Effector memory CD4-positive, alpha-beta T cell (primary cell): ENCODE data around the gene BDH1.

Experiments
- DNase-seq, 3 donors: peaks; one replicate each; pipeline ENCODE4 v3.0.0-alpha.2; 2020
- H3K27ac ChIP-seq: 2 replicates; pipeline ENCODE4 v1.7.0; 2013; ENCODE audit warnings: mild to moderate bottlenecking, low read length, moderate library complexity; ENCODE audit not compliant: insufficient read depth, poor library complexity, severe bottlenecking
- H3K27me3 ChIP-seq: replicated peaks from 2 replicates; pipeline ENCODE4 v1.7.0; 2013; ENCODE audit warnings: mild to moderate bottlenecking, low read length; ENCODE audit not compliant: insufficient read depth, control insufficient read depth, poor library complexity, severe bottlenecking
- H3K36me3 ChIP-seq: 2 replicates; pipeline ENCODE4 v1.7.0; 2013; ENCODE audit warnings: mild to moderate bottlenecking, low read length, moderate library complexity; ENCODE audit not compliant: control insufficient read depth, insufficient read depth
- H3K4me1 ChIP-seq: 2 replicates; pipeline ENCODE4 v1.7.0; 2013; ENCODE audit warnings: low read length, mild to moderate bottlenecking; ENCODE audit not compliant: control insufficient read depth, insufficient read depth, poor library complexity, severe bottlenecking
- H3K4me3 ChIP-seq: 2 replicates; pipeline ENCODE4 v1.7.0; 2013; ENCODE audit warnings: low read length, low read depth, mild to moderate bottlenecking; ENCODE audit not compliant: insufficient read depth, poor library complexity, severe bottlenecking
- H3K9me3 ChIP-seq: 2 replicates; pipeline ENCODE4 v1.7.0; 2013; ENCODE audit warnings: mild to moderate bottlenecking, low read length, moderate library complexity; ENCODE audit not compliant: control insufficient read depth

BDH1 gene

GRCh38 chr3:197514786-197515355 is 40.9 kb downstream of the BDH1 start:
- Histone ChIP-seq H3K9me3 (no peaks in the 10 kb centered on the region), H3K36me3 (peaks cover 18% of the 10 kb centered on the region), H3K4me3 (no peak overlapping the region), H3K4me1 (peaks cover 5% of the 10 kb centered on the region), H3K27me3 (no peaks in the 10 kb centered on the region), H3K27ac (no peak overlapping the region)
- no peak for DNase-seq

DNA sequence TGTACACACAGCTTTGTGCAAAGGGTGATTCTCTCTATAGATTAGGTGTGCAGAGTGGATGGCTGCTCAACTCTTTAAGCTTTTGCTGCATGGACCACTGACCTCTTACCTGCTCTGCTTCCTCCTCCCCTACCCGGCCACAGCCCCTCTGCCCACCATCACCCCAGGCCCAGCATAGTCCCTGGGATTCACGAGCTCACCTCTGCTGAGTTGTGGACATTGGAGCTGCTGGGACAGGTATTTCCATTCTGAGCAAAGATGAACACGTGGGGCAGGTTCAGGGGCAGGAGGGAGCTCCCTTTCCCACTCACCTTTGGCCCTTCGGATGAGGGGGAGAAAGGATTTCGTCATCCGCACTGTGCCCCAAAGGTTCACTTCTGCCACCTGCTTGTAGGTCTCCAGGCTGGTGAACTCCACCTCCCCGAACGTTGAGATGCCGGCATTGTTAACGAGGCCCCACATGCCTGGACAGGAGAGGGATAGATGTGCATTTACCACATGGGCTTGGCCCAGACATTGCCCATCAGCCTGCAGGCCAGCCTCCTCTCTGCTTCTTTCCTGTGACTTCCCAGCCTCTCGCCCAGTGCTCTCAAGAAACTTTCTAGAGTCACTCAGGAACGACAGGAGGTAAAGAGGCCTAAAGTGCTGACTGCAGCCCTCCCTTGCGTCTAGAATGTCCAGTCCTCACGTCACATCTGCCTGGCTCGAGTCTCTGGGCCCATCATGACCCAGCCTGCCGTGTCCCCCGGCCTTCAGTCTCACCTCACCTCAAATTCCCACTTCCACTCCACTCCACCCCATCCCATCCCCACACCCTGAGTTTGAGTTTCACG is 41.6 kb downstream of the BDH1 start:
- Histone ChIP-seq H3K4me3 (no peak overlapping the region), H3K9me3 (no peaks in the 10 kb centered on the region), H3K27me3 (no peaks in the 10 kb centered on the region), H3K27ac (no peak overlapping the region), H3K36me3 (peaks cover 18% of the 10 kb centered on the region), H3K4me1 (peaks cover 7% of the 10 kb centered on the region)
- DNase-seq, result no peak

GRCh38 chr3:197512691-197513571 is 42.8 kb downstream of the BDH1 start:
- DNase-seq, result no peak
- Histone ChIP-seq H3K9me3 (no peaks in the 10 kb centered on the region), H3K36me3 (peaks cover 18% of the 10 kb centered on the region), H3K27me3 (no peaks in the 10 kb centered on the region), H3K4me3 (no peak overlapping the region), H3K27ac (no peak overlapping the region), H3K4me1 (peaks cover 7% of the 10 kb centered on the region)

DNA sequence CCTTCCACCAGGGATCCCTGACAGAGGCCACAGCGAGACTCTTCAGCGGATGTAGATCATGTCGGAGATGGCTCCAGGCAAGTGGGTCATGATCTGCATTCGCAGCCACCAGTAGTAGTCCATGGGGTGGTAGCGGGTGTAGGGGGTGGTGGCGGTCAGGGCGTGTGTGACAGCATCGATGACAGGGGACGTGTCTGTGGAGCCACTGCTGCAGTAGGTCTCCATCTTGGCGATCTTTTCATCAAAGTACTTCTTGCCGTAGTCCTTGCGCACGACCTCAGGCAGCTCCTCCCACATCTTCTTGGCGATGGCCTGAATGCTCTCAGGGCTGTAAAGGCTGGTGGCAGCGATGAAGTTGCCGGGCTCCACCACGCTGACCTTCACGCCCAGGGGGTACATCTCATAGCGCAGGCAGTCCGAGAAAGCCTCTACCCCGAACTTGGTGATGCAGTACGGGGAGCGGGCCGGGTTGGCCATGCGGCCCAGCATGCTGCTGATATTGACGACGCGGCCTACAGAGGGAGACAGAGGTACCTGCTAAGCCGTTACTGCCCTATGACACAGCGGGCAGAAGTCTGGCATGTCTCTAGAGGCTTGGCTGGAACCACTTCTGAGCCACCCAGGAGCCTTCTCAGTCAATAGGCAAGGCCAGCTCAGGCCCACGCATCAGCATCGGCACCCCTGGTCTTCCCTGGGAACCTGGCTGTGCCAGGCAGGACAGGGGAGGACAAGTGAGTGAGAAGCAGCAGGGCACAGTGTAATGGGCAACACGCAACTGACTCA is 43.7 kb downstream of the BDH1 start:
- Histone ChIP-seq H3K9me3 (no peaks in the 10 kb centered on the region), H3K27ac (no peak overlapping the region), H3K27me3 (no peaks in the 10 kb centered on the region), H3K4me3 (no peak overlapping the region), H3K4me1 (peaks cover 7% of the 10 kb centered on the region), H3K36me3 (peaks cover 18% of the 10 kb centered on the region)
- no peak for DNase-seq

DNA sequence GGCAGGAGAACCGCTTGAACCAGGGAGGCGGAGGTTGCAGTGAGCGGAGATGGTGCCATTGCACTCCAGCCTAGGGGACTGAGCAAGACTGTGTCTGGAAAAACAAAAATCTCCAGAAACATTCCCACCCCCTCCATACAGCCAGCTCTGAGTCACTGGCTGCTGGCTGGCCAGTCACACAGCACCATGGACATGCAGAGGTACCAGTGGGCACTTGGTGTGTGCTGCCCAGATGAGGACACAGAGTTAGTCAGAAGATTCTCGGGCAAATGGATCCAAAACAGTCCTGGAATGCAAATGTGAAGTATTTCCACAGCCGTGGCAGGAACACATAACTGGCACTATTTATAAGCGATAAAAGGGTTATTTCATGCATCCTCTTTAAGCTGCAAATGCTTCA is 44.6 kb downstream of the BDH1 start:
- no peaks in the 10 kb centered on the region for H3K27me3 ChIP-seq
- H3K4me1 ChIP-seq, result peaks cover 7% of the 10 kb centered on the region
- no peak overlapping the region for H3K27ac ChIP-seq
- no peak for DNase-seq
- H3K9me3 ChIP-seq, result no peaks in the 10 kb centered on the region
- no peak overlapping the region for H3K4me3 ChIP-seq
- H3K36me3 ChIP-seq, result peaks cover 18% of the 10 kb centered on the region

DNA sequence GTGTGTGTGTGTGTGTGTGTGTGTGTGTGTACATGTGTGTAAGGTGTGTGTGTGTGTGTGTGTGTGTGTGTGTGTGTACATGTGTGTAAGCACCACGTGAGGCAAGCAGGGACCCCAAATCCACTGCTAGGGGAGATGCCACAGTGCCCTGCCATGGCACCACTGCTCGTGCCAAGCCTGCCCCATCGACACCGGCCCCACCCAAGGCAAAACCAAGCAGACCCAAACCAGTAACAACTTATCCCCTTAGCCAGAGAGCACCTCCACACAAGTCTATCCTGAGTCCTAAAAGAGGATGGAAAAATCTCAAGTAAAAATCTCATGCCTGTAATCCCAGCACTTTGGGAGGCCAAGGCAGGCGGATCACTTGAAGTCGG is 45.1 kb downstream of the BDH1 start:
- peaks cover 7% of the 10 kb centered on the region for H3K4me1 ChIP-seq
- H3K9me3 ChIP-seq, result no peaks in the 10 kb centered on the region
- no peaks in the 10 kb centered on the region for H3K27me3 ChIP-seq
- DNase-seq, result no peak
- H3K27ac ChIP-seq, result no peak overlapping the region
- peaks cover 18% of the 10 kb centered on the region for H3K36me3 ChIP-seq
- no peak overlapping the region for H3K4me3 ChIP-seq

DNA sequence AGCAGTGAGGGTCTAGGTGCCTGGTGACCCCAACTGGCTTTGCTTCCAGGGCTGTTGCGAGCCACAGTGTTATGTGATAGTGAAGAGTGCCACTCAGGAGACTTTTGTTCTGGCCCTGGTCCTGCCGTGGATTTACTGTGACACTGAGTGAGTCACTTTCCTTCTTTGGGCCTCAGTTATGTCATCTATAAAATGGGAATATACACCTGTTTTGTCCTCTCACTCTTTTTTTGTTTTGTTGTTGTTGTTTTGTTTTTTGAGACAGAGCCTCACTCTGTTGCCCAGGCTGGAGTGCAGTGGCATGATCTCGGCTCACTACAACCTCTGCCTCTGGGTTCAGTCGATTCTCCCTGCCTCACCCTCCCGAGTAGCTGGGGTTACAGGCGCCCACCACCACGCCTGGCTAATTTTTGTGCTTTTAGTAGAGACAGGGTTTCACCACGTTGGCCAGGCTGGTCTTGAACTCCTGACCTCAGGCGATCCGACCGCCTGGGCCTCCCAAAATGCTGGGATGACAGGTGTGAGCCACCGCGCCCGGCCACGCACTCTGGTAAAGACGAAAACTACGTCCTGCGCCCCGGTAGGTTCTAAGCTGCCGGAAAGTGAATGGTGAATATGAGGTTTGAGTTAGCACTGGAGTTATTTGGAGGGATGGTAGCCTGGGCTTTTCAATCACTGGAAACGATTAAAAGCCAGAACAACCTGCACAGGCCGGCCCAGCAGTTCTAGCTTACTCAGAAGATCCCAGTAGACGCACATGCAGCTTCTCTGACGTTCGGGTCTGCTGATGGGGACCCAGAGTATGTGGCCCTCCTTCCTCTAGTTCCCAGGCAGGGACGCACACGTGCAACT is 46.6 kb downstream of the BDH1 start:
- Histone ChIP-seq H3K4me1 (peaks cover 7% of the 10 kb centered on the region), H3K9me3 (no peaks in the 10 kb centered on the region), H3K4me3 (no peak overlapping the region), H3K27me3 (no peaks in the 10 kb centered on the region), H3K36me3 (peaks cover 10% of the 10 kb centered on the region), H3K27ac (no peak overlapping the region)
- DNase-seq, result no peak

DNA sequence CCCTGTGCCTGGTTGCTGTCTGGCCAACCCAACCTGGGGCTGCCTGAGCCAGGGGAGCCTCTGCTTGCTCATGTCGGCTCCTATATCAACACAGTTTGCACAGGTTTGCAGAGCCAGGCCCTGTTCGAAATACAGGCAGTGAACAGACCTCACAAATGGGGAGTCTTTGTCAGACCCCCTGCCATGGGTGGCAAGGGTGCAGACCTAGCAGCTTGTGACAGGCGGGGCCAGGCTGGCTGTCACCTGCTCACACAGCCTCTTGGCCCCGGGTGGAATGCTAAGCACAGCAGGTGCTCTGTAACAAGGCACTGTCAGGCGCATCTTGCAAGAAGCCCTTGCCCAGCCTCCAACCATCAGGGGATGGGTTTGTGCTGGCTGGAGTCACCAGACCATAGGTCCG is 47.3 kb downstream of the BDH1 start:
- peaks cover 7% of the 10 kb centered on the region for H3K4me1 ChIP-seq
- H3K36me3 ChIP-seq, result peaks cover 10% of the 10 kb centered on the region
- DNase-seq, result no peak
- H3K4me3 ChIP-seq, result no peak overlapping the region
- H3K9me3 ChIP-seq, result no peaks in the 10 kb centered on the region
- H3K27me3 ChIP-seq, result no peaks in the 10 kb centered on the region
- no peak overlapping the region for H3K27ac ChIP-seq

DNA sequence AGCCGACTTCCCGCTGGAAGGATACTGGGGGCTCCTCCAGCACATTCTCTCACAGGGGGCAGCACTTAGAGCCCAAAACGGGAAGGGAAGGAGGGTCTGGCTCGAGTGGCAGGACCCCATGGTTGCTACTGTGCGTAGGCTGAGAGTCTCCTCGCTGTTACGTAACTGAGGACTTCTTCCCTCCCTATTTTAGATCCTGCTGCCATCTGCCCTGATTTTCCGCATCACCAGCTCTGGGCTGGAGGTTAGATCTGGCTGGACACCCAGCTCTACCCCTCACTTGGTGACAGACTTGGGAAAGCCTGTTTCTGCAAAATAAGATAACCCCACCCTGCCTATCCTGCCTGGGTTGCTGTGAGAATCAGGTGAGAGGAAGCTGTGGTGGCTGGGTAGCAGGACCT is 47.7 kb downstream of the BDH1 start:
- no peaks in the 10 kb centered on the region for H3K9me3 ChIP-seq
- no peaks in the 10 kb centered on the region for H3K27me3 ChIP-seq
- H3K36me3 ChIP-seq, result peaks cover 10% of the 10 kb centered on the region
- no peak overlapping the region for H3K27ac ChIP-seq
- peaks cover 7% of the 10 kb centered on the region for H3K4me1 ChIP-seq
- no peak overlapping the region for H3K4me3 ChIP-seq
- no peak for DNase-seq
